ENCODE measurements around the gene PSENEN.

The PSENEN gene

DNA sequence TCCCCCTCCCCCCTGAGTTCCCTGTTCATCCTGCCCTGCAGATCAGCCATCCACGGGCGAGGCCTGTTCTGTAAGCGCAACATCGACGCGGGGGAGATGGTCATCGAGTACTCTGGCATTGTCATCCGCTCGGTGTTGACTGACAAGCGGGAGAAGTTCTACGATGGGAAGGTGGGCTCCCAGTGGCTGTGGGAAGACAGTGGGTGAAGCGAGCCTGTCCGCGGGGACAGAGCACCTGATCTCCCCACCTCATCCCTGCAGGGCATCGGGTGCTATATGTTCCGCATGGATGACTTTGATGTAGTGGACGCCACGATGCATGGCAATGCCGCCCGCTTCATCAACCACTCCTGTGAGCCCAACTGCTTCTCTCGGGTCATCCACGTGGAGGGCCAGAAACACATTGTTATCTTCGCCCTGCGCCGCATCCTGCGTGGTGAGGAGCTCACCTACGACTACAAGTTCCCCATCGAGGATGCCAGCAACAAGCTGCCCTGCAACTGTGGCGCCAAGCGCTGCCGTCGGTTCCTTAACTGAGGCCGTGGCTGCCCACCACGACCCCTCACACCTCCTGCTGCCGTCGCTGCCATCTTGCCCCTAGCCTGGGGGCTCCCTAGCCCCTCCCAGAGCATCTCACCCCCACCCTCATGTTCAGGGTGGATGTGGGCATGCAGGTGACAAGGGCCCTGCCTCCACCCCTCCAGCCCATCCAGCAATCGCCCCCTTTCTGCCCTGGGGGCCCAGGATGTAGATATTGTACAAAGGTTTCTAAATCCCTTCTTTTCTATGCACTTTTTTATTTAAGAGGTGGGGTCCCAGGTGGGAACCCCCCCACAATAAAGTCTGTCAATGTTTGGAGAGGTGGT is 7.2 kb upstream of the PSENEN start:
- no peak overlapping the region for H3K27ac ChIP-seq
- TF ChIP-seq ZFX (IDR thresholded peaks at IDR 0.05): no peak
- TF ChIP-seq, protein P1, sequence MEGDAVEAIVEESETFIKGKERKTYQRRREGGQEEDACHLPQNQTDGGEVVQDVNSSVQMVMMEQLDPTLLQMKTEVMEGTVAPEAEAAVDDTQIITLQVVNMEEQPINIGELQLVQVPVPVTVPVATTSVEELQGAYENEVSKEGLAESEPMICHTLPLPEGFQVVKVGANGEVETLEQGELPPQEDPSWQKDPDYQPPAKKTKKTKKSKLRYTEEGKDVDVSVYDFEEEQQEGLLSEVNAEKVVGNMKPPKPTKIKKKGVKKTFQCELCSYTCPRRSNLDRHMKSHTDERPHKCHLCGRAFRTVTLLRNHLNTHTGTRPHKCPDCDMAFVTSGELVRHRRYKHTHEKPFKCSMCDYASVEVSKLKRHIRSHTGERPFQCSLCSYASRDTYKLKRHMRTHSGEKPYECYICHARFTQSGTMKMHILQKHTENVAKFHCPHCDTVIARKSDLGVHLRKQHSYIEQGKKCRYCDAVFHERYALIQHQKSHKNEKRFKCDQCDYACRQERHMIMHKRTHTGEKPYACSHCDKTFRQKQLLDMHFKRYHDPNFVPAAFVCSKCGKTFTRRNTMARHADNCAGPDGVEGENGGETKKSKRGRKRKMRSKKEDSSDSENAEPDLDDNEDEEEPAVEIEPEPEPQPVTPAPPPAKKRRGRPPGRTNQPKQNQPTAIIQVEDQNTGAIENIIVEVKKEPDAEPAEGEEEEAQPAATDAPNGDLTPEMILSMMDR (conservative IDR thresholded peaks at IDR 0.05): no peak

DNA sequence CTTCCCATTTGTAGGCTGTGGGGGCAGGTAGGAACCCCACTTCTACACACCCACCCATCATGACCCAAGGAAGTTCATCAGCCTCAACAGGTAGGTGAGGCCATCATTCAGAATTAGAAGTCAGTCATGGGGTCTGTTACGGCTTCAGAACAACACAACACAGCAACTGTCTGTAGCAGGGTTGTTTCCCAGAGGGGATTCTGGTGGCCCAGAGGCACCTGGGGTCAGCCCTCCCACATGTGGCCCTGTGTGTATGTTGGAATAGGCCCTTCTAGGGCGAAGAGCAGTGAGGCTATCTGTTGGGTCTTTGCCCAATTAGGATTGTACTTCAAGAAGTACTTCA is 6.6 kb upstream of the PSENEN start:
- H3K27ac ChIP-seq: no peak overlapping the region

GRCh38 chr19:35739275-35740107 is 6.0 kb upstream of the PSENEN start:
- H3K27ac ChIP-seq: peak overlapping the region; percentile 77
- TF ChIP-seq, protein P1 (conservative IDR thresholded peaks at IDR 0.05): no peak
- TF ChIP-seq ZFX (IDR thresholded peaks at IDR 0.05): no peak

More for the DNA sequence above, 6.6 kb upstream of the PSENEN start:
- TF ChIP-seq, protein P1 (conservative IDR thresholded peaks at IDR 0.05): no peak
- no peak for TF ChIP-seq ZFX (IDR thresholded peaks at IDR 0.05)

DNA sequence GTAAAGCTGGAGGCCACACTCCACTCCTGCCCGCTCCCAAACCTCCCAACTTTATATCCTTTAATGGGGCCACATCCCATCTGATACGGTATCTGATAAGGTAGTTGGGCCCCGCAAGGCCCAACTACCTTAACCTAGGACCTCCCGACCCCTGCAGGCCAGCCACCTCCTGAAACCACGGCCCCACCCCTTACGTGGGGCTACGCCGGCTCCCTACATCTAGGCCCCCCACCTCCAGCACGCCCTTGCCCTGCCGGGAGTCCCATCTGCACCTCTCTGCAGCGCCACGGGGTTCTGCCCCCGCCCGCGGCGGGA is 5.4 kb upstream of the PSENEN start:
- H3K27ac ChIP-seq: peak overlapping the region; percentile 77
- no peak for TF ChIP-seq ZFX (IDR thresholded peaks at IDR 0.05)
- TF ChIP-seq, protein P1 (conservative IDR thresholded peaks at IDR 0.05): no peak

DNA sequence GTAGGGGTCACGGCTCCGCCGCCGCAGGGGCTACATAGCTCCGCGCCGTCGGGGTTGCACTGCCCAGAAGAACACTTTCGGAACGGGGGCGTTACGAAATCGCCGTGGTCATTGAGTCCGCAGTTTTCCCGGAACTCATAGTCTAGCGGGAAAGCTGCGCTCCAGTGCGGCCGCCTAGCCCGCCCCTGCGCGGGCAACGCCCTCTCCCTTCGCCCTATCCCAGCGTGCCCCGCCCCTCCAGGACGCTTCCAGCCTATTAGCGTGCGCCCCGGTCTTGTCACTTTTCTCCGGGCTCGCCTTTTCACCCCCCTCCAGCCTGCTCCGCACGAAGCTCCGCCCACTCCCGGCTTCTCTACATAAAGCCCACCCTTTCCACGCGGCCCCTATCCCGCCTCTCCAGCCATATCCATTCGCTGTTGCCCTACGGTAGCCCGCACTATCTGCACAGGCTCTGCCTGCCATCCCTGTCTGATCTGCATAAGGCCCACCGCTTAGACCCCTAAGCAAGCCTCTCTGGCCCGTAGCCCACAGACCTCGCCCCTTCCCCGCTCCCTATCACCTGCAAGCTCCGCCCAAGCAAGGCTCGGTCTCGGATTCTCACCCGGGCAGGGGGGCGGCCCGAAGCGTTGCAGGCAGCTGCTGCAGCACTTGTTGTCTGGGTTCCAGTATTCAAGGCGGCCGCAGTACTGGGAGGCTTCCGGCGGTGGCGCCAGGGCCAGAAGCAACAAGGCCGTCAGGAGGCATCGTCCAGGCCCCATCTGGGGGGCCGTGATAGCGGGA is 4.8 kb upstream of the PSENEN start:
- no peak for TF ChIP-seq ZFX (IDR thresholded peaks at IDR 0.05)
- TF ChIP-seq, protein P1 (conservative IDR thresholded peaks at IDR 0.05): no peak; the same call in 1 of the 2 replicates
- H3K27ac ChIP-seq: peak overlapping the region; percentile 77

DNA sequence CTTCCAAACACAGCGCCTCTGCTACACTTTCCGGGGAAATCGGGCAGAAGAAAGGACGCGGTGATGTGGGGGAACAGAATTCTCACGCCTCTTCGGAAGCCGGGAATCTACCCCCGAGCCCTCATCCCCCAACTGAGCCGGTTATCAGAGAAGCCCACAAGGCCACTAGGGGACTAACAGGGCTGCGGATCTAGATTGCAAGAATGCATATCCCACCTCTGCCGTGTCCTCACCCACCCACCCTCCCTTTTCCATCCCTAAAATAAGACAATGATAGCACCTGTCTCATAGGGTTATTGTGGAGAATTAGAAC is 4.3 kb upstream of the PSENEN start:
- TF ChIP-seq ZFX (IDR thresholded peaks at IDR 0.05): no peak
- TF ChIP-seq, protein P1 (conservative IDR thresholded peaks at IDR 0.05): no peak; the same call in 1 of the 2 replicates

More for the DNA sequence above, 4.3 kb upstream of the PSENEN start:
- peak overlapping the region; percentile 77 for H3K27ac ChIP-seq
